HG03432 (cell line): ENCODE measurements around the gene RABEPK.
A peak's percentile ranks its signal among the peaks of the same experiment; 100 is the strongest.
"Not testable (repeated sequence)": the region's sequence is repeated elsewhere in the genome, so short reads cannot be mapped to it uniquely, and the experiment has no call there.

Experiments
- ATAC-seq: cut with Tn5 transposase; IDR thresholded peaks from one replicate; pipeline ENCODE4 v1.9.1; 2021; ENCODE audit warnings: mild to moderate bottlenecking, moderate library complexity; ENCODE audit not compliant: unreplicated experiment

The RABEPK gene, protein sequence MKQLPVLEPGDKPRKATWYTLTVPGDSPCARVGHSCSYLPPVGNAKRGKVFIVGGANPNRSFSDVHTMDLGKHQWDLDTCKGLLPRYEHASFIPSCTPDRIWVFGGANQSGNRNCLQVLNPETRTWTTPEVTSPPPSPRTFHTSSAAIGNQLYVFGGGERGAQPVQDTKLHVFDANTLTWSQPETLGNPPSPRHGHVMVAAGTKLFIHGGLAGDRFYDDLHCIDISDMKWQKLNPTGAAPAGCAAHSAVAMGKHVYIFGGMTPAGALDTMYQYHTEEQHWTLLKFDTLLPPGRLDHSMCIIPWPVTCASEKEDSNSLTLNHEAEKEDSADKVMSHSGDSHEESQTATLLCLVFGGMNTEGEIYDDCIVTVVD

GRCh38 chr9:125200216-125201047 lies at the start of gene RABEPK:
TSS of gene RABEPK (plus strand) at chr9:125200542. CDS start at chr9:125203014, 2,472 bp downstream.
- ATAC-seq: peak; percentile 99

- ATAC-seq: no peak
These were observed 48.6 kb upstream of the RABEPK start for GRCh38 chr9:125151730-125152129.

DNA sequence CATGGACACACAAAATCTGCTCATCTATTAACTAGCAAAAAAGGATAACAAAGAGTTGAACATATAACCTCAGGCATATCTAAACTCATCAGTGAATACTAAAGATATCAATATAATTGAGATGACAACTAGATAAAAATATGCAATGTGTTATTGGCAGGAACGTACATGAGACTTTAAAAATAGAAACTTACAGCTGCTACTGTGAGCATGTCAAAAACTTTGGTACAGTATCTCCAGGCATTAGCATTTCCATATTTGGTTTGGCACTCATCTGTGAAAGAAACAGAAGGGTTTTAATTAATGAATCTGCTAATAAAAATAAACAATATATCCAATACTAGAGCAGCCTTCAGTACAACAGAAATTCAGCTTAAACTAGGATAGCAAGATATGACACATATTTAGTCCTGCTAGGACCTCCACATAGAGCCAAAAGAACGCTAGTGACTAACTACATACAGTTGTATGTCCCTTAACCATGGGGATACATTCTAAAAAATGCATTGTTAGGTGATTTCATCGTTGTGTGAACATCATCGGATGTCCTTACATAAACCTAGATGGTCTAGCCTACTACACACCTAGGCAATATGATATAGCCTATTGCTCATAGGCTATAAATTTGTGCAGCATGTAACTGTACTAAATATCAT lies 46.5 kb upstream of the RABEPK start:
- ATAC-seq: no peak

DNA sequence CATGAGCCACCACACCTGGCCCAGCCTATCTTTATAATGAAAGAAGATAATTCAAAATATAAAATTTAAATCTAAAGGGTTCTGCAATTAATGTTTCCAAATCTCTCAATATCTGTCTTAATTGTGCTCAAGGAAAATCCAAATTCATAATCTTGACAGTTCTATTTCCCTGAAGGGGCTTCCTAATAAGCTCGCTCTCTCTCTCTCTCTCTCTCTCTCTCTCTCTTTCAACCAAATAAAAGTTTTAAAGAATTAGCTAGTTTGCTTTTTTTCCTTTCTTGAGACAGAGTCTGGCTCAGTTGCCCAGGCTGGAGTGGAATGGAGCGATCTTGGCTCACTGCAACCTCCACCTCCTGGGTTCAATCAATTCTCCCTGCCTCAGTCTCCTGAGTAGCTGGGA lies 43.8 kb upstream of the RABEPK start:
- ATAC-seq: no peak

DNA sequence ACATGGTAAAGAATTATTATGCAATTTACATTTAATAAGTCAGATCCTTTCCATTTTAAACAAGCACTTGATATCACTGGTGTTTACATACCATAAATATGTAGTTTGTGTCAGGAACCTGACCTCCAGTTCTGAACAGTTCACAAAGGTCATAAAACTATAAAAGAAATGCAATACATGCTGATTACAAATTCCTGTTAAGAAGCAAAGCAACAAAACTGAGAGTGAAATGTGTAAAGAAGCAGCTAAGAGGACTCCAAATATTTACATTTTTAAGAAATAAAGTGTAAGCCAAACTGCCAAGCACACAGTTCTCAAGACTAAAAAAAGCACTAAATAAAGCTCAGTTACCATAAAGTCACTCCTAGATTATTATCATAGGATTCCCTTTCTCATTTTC lies 39.6 kb upstream of the RABEPK start:
- ATAC-seq: no peak

GRCh38 chr9:125161284-125161918 lies 38.9 kb upstream of the RABEPK start:
- no peak for ATAC-seq

DNA sequence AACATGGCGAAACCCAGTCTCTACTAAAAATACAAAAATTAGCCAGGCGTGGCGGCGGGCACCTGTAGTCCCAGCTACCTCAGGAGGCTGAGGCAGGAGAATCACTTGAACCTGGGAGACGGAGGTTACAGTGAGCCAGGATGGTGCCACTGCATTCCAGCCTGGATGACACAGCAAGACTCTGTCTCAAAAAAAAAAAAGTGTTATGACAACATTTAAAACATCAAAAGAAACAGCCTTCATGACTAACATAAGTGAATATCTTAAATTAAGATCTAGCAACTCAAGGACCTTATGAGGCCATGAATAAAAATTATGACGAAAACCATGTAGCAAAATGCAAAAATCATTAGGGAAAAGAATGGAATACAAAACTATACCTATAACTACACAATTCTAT lies 37.5 kb upstream of the RABEPK start:
- not testable (repeated sequence) for ATAC-seq

DNA sequence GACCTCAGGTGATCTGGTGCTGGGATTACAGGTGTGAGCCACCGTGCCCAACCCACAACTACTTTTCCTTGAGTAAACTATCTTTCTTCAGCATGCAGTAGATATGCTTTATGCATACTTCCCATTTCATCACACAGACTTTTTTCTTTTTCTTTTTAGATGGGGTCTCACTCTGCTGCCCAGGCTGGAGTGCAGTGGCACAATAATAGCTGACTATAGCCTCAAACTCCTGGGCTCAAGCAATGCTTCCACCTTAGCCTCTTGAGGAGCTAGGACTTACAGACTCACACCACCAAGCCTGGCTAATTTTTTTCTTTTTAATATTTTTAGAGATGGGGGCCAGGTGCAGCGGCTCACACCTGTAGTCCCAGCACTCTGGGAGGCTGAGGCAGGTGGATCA lies 33.6 kb upstream of the RABEPK start:
- ATAC-seq: no peak

DNA sequence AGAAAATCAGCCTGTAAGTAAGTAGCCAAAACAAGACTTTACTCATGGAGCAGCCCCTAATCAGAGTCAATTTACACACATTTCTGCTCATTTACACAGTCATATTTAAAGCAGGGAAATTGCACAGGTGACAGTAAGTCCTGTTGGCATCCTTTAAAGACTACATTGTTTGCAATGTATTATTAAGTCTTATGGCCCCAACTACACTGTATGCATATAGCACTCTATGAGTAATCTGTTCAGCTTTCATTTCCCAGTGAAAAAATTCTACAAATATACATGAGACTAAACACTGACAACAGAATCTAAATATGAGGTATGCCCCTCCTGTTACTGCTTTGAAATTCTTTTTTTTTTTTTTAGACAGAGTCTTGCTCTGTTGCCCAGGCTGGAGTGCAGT lies 30.4 kb upstream of the RABEPK start:
- no peak for ATAC-seq

DNA sequence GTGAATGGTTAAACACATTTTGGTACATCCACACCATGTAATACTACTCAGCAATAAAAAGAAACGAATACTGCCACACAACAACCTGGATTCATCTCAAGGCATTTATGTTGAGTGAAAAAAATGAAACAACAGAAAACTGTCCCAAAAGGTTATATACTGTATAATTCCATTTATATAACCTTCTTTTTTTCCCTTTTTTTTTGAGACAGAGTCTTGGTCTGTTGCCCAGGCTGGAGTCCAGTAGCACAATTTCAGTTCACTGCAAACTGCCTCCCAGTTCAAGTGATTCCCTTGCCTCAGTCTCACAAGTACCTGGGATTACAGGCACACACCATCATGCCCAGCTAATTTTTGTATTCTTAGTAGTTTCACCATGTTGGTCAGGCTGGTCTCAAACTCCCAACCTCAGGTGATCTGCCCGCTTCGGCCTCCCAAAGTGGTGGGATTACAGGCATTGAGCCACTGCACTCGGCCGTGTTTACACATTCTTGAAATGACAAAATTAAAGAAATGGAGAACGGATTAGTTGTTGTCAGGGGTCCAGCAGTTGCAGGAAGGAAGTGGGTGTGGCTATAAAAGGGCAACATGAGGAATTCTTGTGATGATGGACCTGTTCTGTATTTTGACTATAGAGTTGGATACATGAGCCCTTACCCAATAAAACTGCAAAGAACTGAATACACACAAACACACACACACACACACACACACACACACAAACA lies 28.1 kb upstream of the RABEPK start:
- ATAC-seq: no peak

GRCh38 chr9:125176636-125177035 lies 23.7 kb upstream of the RABEPK start:
- ATAC-seq: no peak

GRCh38 chr9:125177888-125178287 lies 22.5 kb upstream of the RABEPK start:
- ATAC-seq: no peak

GRCh38 chr9:125179776-125180175 lies 20.6 kb upstream of the RABEPK start:
- not testable (repeated sequence) for ATAC-seq

DNA sequence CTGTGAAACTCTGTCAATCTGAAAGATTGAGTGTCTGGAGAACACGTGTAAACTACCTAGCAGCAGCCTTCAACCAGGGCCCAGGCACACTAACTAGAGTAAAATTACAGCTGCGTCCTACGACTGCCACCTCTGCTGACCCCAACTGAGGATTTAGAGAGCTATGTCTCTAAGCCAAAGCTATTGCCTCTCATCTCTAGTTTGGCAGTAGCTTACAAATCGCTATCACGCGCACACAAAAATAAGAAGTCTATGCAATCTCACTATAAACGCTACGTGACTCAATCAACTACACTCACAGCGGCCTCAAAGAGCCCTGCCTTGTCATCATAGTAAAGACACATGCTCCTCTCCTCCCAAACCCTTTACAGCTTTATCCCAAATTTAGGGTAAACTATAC lies 19.5 kb upstream of the RABEPK start:
- ATAC-seq: no peak

GRCh38 chr9:125181756-125182155 lies 18.6 kb upstream of the RABEPK start:
- ATAC-seq: not testable (repeated sequence)

GRCh38 chr9:125183054-125183453 lies 17.3 kb upstream of the RABEPK start:
- ATAC-seq: no peak

DNA sequence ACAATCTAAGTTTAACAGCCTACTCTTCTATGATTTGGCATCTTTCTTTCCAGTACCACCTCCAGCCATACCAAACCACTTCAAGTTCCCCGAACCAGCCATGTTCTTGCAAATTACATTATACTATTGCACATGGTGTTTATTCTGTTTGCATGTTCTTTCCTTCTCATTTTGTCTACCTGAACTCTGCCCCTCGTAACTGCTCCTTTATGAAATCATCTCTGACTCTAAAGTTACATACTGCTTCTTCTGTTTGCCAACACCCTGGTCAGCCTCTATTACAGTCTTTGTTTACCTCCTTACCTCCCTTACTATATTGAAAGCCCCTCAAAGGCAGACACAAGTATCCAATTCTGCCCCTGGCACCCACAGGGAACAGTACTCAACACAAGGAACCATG lies 16.8 kb upstream of the RABEPK start:
- ATAC-seq: no peak

- peak; percentile 23 for ATAC-seq
These were observed 11.4 kb upstream of the RABEPK start for GRCh38 chr9:125189011-125189360.

DNA sequence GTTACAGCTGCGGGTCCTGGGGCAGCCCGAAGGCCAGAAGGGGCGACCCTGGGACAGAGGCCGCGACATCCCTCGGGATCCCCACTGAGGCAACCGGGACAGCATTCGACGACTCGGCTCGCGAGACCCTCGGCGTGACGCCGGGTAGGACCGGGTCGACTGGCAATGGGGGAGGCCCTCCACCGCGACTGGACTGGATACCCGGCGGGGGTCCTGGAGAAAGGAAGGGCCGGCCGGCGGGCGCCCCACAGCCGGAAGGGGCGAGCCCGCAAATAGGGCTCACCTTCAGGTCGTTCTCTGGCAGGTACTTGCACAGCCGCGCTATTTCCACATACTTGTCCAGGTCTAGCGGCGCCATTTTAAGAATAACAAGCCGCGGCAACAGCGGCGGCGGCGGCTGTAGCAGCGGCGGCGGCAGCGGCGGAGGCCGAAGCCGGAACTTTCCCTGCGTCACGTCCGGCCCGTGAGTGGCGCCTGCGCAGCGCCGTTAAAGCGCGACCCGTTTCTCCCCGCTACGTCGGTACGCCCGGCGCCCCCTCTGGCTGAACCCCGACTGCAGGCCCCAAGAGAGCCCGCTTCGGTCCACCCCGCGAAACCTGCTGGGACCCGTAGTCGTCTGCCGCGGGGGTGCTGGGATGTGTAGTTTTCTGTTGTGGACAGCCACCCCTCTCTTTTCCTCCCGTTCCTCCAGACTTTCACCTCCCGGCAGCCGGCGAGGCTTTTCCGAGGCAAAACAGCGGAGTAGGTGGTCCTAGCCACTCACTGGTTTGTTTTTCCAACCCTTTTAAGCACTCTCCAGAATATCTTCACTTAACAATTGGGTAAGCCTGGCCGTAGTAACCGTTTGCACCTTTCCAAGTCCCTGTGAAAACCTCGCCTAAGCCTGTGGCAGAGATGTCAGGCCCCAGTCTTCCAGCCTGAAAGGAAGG lies 10.7 kb upstream of the RABEPK start, which contains the start of gene PPP6C:
Gene PPP6C (minus strand): TSS at position 443 of the 929 bp plus-strand sequence. CDS start 85 bp downstream, at position 358.
- ATAC-seq: peak; percentile 95
